Middle frontal gyrus (tissue), 1 donor: ENCODE measurements around the gene RNF14.
"Not testable (repeated sequence)": the region's sequence is repeated elsewhere in the genome, so short reads cannot be mapped to it uniquely, and the experiment has no call there.

Experiments
- DNase-seq: peaks from one replicate; pipeline ENCODE4 v3.0.0-alpha.2; 2015; ENCODE audit warnings: low spot score; ENCODE audit errors: extremely low spot score

RNF14 gene

GRCh38 chr5:141968914-141969608 is at the start of gene RNF14:
Gene RNF14, plus strand, starts transcription at chr5:141969105. Its CDS starts 4,484 bp downstream, at chr5:141973589.
- peak; percentile 86 for DNase-seq

DNA sequence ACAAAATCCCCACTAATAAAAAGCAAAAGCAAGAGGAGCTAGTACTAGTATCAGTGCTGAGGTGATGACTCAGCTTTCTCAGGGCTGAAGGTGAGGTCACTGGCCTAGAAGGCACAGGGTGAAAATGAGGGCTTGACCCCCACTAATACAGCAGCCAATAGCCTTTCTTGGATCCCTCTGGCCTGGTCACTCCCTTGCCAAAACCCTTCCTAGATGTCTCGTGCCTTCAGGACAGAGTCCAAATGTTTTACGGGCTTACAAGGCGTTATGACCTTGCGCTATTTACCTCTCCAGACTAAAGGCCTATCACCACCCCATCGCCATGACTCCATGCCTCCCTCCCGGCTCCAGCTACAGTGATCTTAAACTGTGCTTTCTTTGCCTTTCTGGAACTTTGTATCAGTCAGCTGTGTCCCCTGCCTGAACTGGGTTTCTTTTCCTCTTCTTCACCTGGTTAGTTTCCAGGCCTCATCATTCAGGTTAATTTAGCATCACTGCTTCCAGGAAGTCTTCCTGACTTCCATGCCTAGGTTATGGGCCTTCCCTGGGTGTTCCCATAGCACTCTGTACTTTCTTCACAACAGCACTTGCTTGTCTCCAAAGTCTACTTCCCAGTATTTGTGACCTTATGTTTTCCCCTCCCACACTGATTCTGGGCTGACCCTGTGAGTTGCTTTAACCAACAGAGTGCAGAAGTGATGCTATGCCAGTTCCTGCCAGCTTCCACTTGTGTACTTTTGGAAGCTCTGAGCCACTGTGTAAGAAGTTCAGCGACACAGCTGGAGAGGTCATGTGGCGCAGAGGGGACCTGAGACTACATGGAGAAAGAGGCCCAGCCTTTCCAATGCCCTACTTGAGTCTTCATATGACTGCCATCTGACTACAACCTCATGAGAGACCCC is 49.4 kb upstream of the RNF14 start:
- no peak for DNase-seq

DNA sequence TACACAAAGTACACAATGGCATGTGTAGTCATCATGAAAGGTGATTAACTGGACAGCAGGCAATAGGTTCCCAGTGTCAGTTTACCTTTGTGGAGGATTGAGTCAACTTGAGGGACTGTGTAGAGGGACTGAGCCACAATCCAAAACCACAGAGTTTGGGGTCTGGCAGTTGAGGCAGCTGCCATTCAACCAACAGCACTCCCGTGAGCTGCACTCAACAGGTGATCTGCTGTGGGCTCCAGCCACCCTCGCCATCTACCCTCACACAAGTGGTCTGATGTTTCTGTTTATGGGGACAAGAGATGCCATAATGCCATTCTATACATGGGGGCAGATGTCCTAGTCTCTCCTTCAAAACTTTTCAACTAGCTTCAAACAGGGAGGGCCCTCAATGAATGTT is 48.1 kb upstream of the RNF14 start:
- DNase-seq: no peak

- DNase-seq: not testable (repeated sequence)
Measured at GRCh38 chr5:141922827-141923447, 46.0 kb upstream of the RNF14 start.

DNA sequence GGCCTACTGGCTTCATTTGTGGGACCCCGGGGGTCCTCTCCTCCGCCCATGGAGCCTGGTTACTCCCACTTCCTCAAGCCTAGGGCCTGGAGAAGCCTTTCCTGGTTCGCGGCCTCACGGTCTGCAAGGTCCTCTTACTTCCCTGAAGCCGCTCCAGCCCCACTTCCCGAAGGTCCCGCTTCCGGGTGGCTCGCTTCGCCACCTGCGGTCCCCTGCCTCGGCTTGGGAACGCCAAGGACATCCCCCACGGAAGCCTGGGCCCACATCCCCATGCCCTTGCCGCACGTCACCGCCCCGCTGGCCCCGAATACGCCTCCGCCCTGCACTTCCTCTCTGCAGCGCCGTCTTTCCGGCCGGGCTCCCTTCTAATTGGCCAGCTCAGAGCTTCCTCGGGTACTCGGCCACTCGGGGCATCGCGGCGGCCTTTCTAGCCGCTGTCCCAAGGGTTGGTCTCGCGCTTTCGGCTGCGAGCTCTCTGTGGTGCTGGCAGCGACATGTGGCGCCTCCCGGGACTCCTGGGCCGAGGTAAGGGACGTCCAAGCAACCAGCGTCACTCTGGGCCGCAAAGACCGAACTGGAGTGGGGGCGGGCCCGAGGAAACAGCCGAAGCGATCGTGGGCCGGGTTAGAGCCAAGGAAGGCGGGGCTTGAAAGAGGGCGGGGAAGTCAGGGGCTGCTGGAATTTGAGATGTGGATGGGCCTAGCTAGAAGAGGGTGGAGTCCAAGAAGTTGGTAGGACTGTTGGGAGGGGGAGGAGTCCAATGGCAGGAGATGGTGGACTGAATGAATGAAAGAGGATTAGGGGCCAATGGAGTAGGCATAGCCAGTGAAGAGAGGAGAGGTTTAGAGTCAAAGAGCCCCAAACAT is 45.2 kb upstream of the RNF14 start, which contains the start of gene DELE1:
DELE1 (plus strand) TSS at position 424 of the 866 bp plus-strand sequence; CDS start at position 495, 71 bp downstream.
- DNase-seq: peak; percentile 91

DNA sequence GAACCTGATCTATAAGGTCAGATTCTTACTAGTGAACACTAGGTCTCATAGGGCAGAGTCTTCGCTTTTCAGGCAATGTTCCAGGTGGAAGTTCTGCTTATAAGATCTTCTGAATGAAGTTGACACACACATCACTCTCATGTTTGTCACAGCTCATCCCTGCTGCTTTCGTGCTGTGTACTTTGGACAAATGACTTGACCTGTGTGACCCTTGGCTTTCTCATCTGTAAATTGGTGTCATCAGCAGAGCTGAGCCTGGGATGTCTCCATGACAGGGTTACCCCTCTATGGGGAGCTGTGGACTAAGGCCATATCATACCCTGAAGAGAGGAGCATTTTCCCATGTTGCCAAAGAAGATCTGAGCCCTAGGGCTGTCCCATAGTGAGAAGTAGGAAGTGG is 42.5 kb upstream of the RNF14 start:
- DNase-seq: no peak

DNA sequence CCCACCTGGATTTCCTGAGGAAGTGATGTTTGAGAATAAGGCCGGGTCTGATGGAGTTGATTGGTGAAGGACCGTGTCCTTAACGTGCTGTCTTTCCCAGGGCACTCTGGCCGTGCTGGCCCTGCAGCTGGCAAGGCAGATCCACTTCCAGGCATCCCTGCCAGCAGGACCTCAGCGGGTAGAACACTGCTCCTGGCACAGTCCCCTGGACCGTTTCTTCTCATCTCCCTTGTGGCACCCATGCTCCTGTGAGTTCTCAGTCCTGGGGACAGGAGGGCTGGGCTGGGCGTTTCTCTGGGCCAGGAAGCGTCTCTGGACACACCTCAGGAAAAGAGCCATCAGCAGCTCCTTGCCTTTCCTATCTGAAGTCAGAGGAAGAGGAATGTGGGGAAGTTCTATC is 40.9 kb upstream of the RNF14 start:
- no peak for DNase-seq

DNA sequence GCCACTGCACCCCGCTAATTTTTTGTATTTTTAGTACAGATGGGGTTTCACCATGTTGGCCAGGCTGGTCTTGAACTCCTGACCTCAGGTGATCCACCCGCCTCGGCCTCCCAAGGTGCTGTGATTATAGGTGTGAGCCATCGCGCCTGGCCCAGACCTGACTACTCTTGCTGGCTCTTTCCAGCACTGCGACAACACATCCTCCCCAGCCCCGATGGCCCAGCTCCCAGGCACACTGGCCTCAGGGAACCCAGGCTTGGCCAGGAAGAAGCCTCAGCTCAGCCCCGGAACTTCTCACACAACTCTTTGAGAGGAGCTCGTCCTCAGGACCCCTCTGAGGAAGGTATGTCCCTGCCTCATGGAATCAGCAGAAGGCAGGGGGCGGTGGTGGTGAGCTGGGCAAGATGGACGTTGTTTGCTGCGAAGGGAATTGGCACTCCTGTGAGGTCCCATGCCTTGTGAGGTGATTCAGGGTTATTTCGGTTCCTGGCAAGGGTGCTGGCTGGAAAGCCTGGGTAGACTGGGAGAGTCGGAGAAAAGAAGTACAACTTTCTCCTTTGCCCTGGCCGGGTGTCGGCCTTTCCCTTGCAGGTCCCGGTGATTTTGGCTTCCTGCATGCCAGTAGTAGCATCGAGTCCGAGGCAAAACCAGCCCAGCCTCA is 39.4 kb upstream of the RNF14 start:
- DNase-seq: no peak

DNA sequence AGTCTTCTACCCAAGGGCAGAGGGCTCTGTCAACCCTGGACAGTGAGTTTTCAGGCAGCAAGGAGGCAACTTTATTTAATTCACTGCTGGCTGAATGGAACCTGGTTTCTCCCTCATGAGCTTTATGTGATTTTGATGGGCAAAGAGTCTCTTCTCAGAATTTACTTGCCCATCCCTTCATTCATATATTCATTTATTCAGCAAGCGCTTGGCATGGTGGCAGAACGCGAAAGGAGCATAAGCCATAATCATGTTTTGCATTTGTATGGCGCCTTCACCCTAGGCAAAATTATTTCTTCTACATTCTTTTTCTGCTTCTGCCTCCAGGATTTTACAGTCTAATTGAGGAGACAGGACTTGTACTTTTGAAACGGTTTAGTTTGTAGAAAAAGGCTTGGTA is 37.2 kb upstream of the RNF14 start:
- no peak for DNase-seq

DNA sequence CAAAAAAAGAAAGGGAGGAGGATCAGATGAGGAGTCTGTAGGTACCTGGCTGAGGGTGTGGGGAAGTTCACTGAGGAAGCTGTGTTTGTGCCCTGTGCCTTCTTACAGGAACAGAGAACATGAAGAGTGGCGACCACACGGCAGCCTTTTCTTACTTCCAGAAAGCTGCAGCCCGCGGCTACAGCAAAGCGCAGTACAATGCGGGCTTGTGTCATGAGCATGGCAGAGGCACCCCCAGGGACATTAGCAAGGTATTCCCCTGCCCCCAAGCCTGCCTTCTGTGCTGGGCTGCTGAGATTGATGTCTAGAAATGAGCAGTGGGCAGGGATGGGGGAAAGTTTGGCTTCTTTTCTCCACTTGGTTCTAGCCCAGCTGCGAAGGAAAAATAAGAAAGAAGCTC is 35.8 kb upstream of the RNF14 start:
- no peak for DNase-seq

- DNase-seq: no peak
Measured at GRCh38 chr5:141934099-141934844, 34.6 kb upstream of the RNF14 start.

GRCh38 chr5:141935538-141935937 is 33.4 kb upstream of the RNF14 start:
- no peak for DNase-seq

DNA sequence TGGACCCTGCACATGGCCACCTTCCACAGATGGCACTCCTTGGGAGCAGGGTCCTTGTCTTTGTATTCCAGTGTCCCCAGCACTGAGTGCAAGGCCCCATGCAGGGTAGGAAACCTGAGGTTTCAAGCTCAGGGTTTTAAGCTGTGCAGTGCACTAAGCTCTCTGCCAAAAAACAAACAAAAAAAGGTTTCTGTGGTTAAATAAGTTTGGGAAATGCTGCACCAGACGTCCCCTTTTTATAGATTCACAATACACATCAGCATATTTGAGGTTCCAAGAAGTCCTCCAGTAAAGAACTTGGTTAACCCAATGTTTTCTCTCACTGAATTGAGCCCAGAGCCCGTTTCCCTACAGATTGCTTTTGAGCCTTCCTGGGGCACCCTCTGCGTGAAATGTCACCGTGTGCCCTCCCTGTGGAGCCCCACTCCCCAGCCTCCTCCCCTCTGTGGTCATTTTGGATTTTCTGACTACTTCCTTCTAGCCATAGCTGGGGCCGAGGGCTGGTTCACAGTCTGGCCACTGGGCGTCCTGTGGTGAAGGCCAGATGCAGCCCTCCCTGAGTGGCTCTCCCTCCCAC is 28.1 kb upstream of the RNF14 start:
- no peak for DNase-seq

GRCh38 chr5:141941307-141941706 is 27.6 kb upstream of the RNF14 start:
- no peak for DNase-seq

- DNase-seq: no peak
Measured at GRCh38 chr5:141941779-141942178, 27.1 kb upstream of the RNF14 start.

- no peak for DNase-seq
Measured at GRCh38 chr5:141942185-141942857, 26.6 kb upstream of the RNF14 start.

DNA sequence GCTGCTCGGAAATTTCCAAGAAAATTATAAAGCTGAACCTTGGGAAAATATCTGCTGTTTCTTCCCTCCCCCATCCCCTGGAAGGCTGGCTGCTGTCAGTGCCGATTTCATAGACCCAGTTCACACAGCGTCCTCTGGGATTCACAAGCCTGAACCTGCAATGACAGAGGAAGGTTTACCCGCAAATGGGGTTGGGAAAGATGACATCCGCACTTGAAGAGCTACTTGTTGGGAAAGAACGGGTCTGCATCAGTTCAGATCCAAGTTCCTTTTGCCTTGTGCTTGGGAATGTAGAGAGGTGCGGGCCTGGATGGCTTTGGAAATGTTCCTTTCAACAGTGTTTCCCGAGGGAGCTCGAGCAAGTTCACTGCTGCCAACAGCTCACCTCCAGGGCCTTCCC is 24.8 kb upstream of the RNF14 start:
- no peak for DNase-seq

GRCh38 chr5:141945511-141946051 is 23.3 kb upstream of the RNF14 start:
- DNase-seq: no peak

DNA sequence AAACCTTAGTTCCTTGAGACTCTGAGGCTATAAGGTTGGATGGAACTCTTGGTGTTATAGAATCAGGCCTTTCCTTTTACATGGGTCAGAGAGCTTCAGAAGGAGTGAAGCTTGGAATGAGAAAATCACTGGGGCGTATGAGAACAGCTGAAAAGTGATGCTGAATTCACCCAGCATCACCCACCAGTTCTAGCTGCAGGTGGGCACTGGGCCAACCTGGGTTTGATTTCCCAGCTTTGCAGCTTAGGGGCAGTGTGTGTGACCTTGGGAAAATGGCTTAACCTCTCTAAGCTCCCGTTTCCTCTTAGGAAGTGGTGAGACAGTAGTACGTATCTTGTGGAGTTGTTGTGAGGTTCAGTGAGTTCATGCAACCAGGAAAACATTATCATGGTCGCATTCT is 21.6 kb upstream of the RNF14 start:
- DNase-seq: no peak
